Lung (tissue), 12 donors: ENCODE results near the gene KPNA6. TPM values are rescaled to one million over a fixed set of nuclear protein-coding genes. Genes with fewer than 3 reads are reported as not detected.
A peak's percentile ranks its signal among the peaks of the same experiment; 100 is the strongest.

Experiments used
- ATAC-seq: fragments of 200-7000 bp; cut with Tn5 transposase; one replicate; pipeline ENCODE4 v1.9.1; 2020; ENCODE audit warnings: moderate number of reproducible peaks; ENCODE audit not compliant: insufficient read depth, low FRiP score
- DNase-seq, 3 donors: peaks; one replicate each; pipeline ENCODE4 v3.0.0-alpha.2; 2013 to 2017
- H3K27ac ChIP-seq, 2 donors: one replicate each; pipeline ENCODE4 v1.5.1; 2013; ENCODE audit warnings: mild to moderate bottlenecking in 2 of 2, moderate library complexity in 2 of 2, control low read depth in 1 of 2, inconsistent platforms in 1 of 2, low read depth in 1 of 2, low read length in 1 of 2
- H3K27me3 ChIP-seq, 3 donors: one replicate each; pipeline ENCODE4 v1.5.1; 2013; ENCODE audit warnings: low read length in 2 of 3; ENCODE audit not compliant: control insufficient read depth in 3 of 3, insufficient read depth in 3 of 3
- H3K36me3 ChIP-seq, 4 donors: one replicate each; pipeline ENCODE4 v1.5.1; 2013; ENCODE audit warnings: low read length in 4 of 4, mild to moderate bottlenecking in 1 of 4, moderate library complexity in 1 of 4; ENCODE audit not compliant: control insufficient read depth in 4 of 4, insufficient read depth in 4 of 4
- H3K4me1 ChIP-seq, 5 donors: one replicate each; pipeline ENCODE4 v1.5.1; 2013; ENCODE audit warnings: low read length in 5 of 5, mild to moderate bottlenecking in 2 of 5, moderate library complexity in 1 of 5; ENCODE audit not compliant: control insufficient read depth in 5 of 5, insufficient read depth in 5 of 5
- H3K4me3 ChIP-seq: one replicate; pipeline ENCODE4 v1.5.1; 2013; ENCODE audit warnings: mild to moderate bottlenecking, control low read depth, moderate library complexity
- H3K9ac ChIP-seq, 2 donors: one replicate each; pipeline ENCODE4 v1.5.1; 2013; ENCODE audit warnings: low read length in 2 of 2, control low read depth in 1 of 2; ENCODE audit not compliant: insufficient read depth in 1 of 2
- H3K9me3 ChIP-seq, 4 donors: one replicate each; pipeline ENCODE4 v1.5.1; 2013; ENCODE audit warnings: low read length in 3 of 4, mild to moderate bottlenecking in 1 of 4, moderate library complexity in 1 of 4; ENCODE audit not compliant: control insufficient read depth in 4 of 4, insufficient read depth in 3 of 4
- WGBS, 2 donors: extraction: QIAGEN DNeasy Blood & Tissue Kit; methylation state at CpG; one replicate each; pipeline ENCODE4 v1.1.7; 2013; 5-methylcytosine and 5-hydroxymethylcytosine counted together
- polyA plus RNA-seq, 2 donors: library from polyadenylated mRNA; stranded (reverse); fragments of 200-250 nt; gene quantifications; one replicate each; pipeline ENCODE4 v1.2.1, GENCODE V29; 2013
- total RNA-seq, 2 donors: library from RNA; depleted of rRNA in 1 of 2; stranded (reverse); fragments of >200 nt in 1 of 2; gene quantifications; one replicate each; pipeline ENCODE4 v1.2.1, GENCODE V29; 2014 to 2021
- TF ChIP-seq, protein P1 (sequence below): IDR thresholded peaks from 2 replicates; pipeline ENCODE4 v1.5.1; 2012; ENCODE audit warnings: mild to moderate bottlenecking; ENCODE audit errors: control extremely low read depth, extremely low read depth
- donor health status: control.
- donor health status: control.
- donor health status: Bipolar disorder and iron deficiency.
- donor health status: healthy.
- donor health status: DM: yes; HTN: yes; CAD: no.

KPNA6 gene
- total and polyA plus RNA-seq, 4 donors, result 7.9 to 54.0 (median 23.2) TPM

GRCh38 chr1:32216566-32216965 lies 108.7 kb downstream of the KPNA6 start:
- Histone ChIP-seq H3K4me1 (peaks cover 0 to 9% (median 7%) of the 10 kb centered on the region in 5 donors), H3K4me3 (no peak overlapping the region), H3K27me3 (no peaks in the 10 kb centered on the region), H3K27ac (no peak overlapping the region), H3K36me3 (peaks cover 0 to 34% (median 26%) of the 10 kb centered on the region in 4 donors), H3K9ac (no peak overlapping the region), H3K9me3 (no peaks in the 10 kb centered on the region)
- TF ChIP-seq, protein P1, sequence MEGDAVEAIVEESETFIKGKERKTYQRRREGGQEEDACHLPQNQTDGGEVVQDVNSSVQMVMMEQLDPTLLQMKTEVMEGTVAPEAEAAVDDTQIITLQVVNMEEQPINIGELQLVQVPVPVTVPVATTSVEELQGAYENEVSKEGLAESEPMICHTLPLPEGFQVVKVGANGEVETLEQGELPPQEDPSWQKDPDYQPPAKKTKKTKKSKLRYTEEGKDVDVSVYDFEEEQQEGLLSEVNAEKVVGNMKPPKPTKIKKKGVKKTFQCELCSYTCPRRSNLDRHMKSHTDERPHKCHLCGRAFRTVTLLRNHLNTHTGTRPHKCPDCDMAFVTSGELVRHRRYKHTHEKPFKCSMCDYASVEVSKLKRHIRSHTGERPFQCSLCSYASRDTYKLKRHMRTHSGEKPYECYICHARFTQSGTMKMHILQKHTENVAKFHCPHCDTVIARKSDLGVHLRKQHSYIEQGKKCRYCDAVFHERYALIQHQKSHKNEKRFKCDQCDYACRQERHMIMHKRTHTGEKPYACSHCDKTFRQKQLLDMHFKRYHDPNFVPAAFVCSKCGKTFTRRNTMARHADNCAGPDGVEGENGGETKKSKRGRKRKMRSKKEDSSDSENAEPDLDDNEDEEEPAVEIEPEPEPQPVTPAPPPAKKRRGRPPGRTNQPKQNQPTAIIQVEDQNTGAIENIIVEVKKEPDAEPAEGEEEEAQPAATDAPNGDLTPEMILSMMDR, result no peak
- 64 to 88% methylated on average over 5 of the region's 5 CpGs for WGBS, 2 donors
- DNase-seq (no peak), ATAC-seq (no peak)

- DNase-seq (no peak), ATAC-seq (no peak)
- Histone ChIP-seq H3K27me3 (no peaks in the 10 kb centered on the region), H3K9me3 (no peaks in the 10 kb centered on the region), H3K27ac (no peak overlapping the region), H3K4me1 (peaks cover 6 to 20% (median 11%) of the 10 kb centered on the region in 5 donors), H3K36me3 (peaks cover 0 to 38% (median 30%) of the 10 kb centered on the region in 4 donors), H3K9ac (no peak overlapping the region), H3K4me3 (no peak overlapping the region)
- TF ChIP-seq, protein P1, result no peak
- WGBS, 2 donors, result 85 to 97% methylated on average over 7 of the region's 7 CpGs
Observed at GRCh38 chr1:32219022-32219421, 111.2 kb downstream of the KPNA6 start.

DNA sequence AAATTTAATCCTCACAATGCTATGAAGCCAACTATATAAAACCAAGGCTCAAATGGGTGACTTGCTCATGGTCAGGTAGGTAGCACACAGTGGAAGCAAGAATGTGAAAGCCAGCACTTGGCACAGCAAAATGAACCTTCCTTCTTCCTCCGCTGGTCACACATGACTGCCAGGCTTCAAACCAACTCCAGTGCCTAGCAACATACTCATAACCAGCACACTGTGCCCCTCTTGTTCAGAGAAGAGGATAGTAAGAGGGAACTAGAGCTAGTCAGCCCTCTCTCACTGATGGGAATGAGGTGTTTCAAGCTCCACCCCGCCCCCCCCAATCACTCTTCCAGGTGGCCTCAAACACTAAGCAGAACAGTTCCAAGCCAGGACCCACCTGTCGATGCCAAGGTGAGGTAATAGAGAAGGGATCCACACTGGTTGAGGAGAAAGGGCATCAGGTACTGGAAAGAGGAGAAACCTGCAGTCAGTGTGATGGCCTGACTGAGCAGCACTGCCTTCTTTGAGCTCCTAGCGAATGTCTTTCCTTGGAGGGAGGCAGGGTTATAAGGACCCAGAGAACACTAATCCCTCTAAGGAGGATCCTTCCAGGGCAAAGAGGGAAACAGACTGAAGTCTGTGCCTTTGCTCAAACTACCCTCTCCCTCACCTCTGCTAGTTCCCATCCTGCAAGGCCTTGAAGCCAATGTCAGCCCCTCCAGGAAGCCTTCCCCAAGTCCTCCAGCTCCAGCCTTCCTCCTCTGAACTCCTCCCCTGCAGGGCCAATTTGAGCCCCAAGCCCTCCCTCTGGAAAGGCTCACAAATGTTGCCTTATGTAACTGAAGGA lies 113.1 kb downstream of the KPNA6 start:
- peak overlapping the region; percentile 83 for H3K4me3 ChIP-seq
- H3K27ac ChIP-seq, result peak overlapping the region; percentile 51 to 93
- peaks cover under 1 to 37% (median 26%) of the 10 kb centered on the region in 4 donors for H3K36me3 ChIP-seq
- WGBS, 2 donors, result 94 to 95% methylated on average over 4 of the region's 4 CpGs
- ATAC-seq (no peak), DNase-seq (no peak)
- H3K9me3 ChIP-seq, result no peaks in the 10 kb centered on the region
- peak overlapping the region; percentile 46 to 64 for H3K9ac ChIP-seq
- H3K27me3 ChIP-seq, result no peaks in the 10 kb centered on the region
- peaks cover 6 to 20% (median 12%) of the 10 kb centered on the region in 5 donors for H3K4me1 ChIP-seq
- TF ChIP-seq, protein P1, result no peak
